SK-N-SH treated with all-trans-retinoic acid at 6 μM for 48 hours (cell line): ENCODE results near the gene CEP295NL.

ENCODE experiments used
- ATAC-seq: fragments of 200-7000 bp; cut with Tn5 transposase; 3 replicates; pipeline ENCODE4 v1.9.1; 2020; ENCODE audit warnings: mild to moderate bottlenecking, moderate library complexity
- ARNTL ChIP-seq: fragments of 450-650 bp; formaldehyde crosslinking; IDR thresholded peaks from 2 replicates; pipeline ENCODE4 v1.5.0; 2020; ENCODE audit warnings: low read depth, mild to moderate bottlenecking, moderate library complexity, borderline replicate concordance
- BACH2 ChIP-seq: fragments of 250-450 bp; sonication (Bioruptor Pico); IDR thresholded peaks from 2 replicates; pipeline ENCODE4 v1.9.0; 2021; ENCODE audit warnings: mild to moderate bottlenecking, borderline replicate concordance
- CSDC2 ChIP-seq: fragments of 250-450 bp; sonication (Bioruptor Pico); IDR thresholded peaks from 2 replicates; pipeline ENCODE4 v1.5.0; 2020; ENCODE audit warnings: mild to moderate bottlenecking, moderate library complexity
- GLIS3 ChIP-seq: fragments of 250-450 bp; sonication (Bioruptor Pico); IDR thresholded peaks from 2 replicates; pipeline ENCODE4 v1.5.0; 2020; ENCODE audit warnings: mild to moderate bottlenecking, moderate library complexity
- ISL1 ChIP-seq: fragments of 250-450 bp; sonication (Bioruptor Pico); IDR thresholded peaks from 2 replicates; pipeline ENCODE4 v2.1.2; 2022; ENCODE audit warnings: mild to moderate bottlenecking, moderate library complexity
- RARB ChIP-seq: fragments of 250-450 bp; sonication (Bioruptor Pico); IDR thresholded peaks from 2 replicates; pipeline ENCODE4 v1.8.0; 2021; ENCODE audit warnings: mild to moderate bottlenecking, moderate library complexity
- SNAI2 ChIP-seq: fragments of 250-450 bp; sonication (Bioruptor Pico); IDR thresholded peaks from 2 replicates; pipeline ENCODE4 v1.5.0; 2020; ENCODE audit warnings: mild to moderate bottlenecking, moderate library complexity
- TCF4 ChIP-seq: fragments of 250-450 bp; sonication (Bioruptor Pico); IDR thresholded peaks from 2 replicates; pipeline ENCODE4 v1.8.0; 2021; ENCODE audit warnings: mild to moderate bottlenecking, moderate library complexity, borderline replicate concordance
- TOX ChIP-seq: fragments of 250-450 bp; sonication (Bioruptor Pico); IDR thresholded peaks from 2 replicates; pipeline ENCODE4 v1.8.0; 2021; ENCODE audit warnings: mild to moderate bottlenecking, moderate library complexity, borderline replicate concordance
- ZC3H10 ChIP-seq: fragments of 250-450 bp; sonication (Bioruptor Pico); IDR thresholded peaks from 2 replicates; pipeline ENCODE4 v1.5.1; 2021; ENCODE audit warnings: mild to moderate bottlenecking, moderate library complexity
- ZFP3 ChIP-seq: fragments of 250-450 bp; sonication (Bioruptor Pico); IDR thresholded peaks from 2 replicates; pipeline ENCODE4 v1.5.0; 2020; ENCODE audit warnings: mild to moderate bottlenecking, moderate library complexity
- ZFP30 ChIP-seq: fragments of 450-650 bp; formaldehyde crosslinking; IDR thresholded peaks from 2 replicates; pipeline ENCODE4 v1.5.0; 2022; ENCODE audit warnings: mild to moderate bottlenecking, moderate library complexity
- ZNF565 ChIP-seq: fragments of 450-650 bp; formaldehyde crosslinking; conservative IDR thresholded peaks from 2 replicates; pipeline ENCODE4 v1.5.0; 2020; ENCODE audit warnings: low read depth, mild to moderate bottlenecking, moderate library complexity
- ZNF70 ChIP-seq: fragments of 450-650 bp; formaldehyde crosslinking; IDR thresholded peaks from 2 replicates; pipeline ENCODE4 v1.5.0; 2020; ENCODE audit warnings: mild to moderate bottlenecking, moderate library complexity
- ZNF8 ChIP-seq: fragments of 450-650 bp; formaldehyde crosslinking; IDR thresholded peaks from 2 replicates; pipeline ENCODE4 v1.5.0; 2020; ENCODE audit warnings: mild to moderate bottlenecking, moderate library complexity
- TF ChIP-seq, protein P1 (sequence below): fragments of 250-450 bp; sonication (Bioruptor Pico); IDR thresholded peaks from 2 replicates; pipeline ENCODE4 v1.8.0; 2020; ENCODE audit warnings: mild to moderate bottlenecking, moderate library complexity, borderline replicate concordance
- TF ChIP-seq, protein P2 (sequence below): fragments of 250-450 bp; sonication (Bioruptor Pico); IDR thresholded peaks from 2 replicates; pipeline ENCODE4 v1.5.1; 2021; ENCODE audit warnings: mild to moderate bottlenecking, moderate library complexity
- TF ChIP-seq, protein P3 (sequence below): fragments of 250-450 bp; sonication (Bioruptor Pico); IDR thresholded peaks from 2 replicates; pipeline ENCODE4 v1.5.1; 2020; ENCODE audit warnings: low read depth, mild to moderate bottlenecking, moderate library complexity

Gene CEP295NL

DNA sequence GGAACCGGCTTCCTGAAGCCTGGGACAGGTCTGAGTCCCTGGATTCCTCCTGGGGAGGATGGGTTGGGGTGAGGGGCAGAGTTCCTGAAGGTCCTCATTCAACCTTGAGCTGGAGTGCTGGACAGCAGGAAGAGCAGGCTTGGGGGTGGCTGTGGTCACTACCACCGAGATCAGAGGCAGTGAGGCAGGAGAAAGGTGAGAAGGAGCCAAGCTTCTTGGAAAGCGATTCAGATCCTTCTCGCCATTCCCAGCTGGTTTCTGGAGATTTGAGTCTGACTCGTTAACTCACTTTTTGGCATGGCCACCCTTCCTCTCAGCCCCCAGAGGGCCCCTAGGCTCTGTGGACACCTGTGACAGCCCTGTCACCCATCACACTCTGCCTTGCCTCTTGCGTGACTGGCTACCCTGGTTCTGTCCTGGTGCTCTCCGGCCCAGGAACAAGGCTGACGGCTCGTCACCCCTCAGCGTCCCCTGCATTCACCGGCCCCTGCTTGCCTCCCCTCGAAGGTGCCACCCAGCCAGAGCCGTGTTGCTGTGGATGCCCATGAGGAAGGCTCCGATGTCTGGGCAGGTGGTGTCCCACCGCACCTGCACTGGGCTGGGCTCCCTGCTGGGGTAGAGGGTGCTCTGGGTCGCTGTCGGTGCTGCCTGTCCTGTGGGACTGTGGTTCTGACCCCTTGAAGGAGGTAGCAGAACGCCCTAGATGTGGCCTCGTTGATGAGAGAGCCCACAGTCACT lies 31.8 kb upstream of the CEP295NL start:
- ATAC-seq: no peak
- TF ChIP-seq, protein P1, sequence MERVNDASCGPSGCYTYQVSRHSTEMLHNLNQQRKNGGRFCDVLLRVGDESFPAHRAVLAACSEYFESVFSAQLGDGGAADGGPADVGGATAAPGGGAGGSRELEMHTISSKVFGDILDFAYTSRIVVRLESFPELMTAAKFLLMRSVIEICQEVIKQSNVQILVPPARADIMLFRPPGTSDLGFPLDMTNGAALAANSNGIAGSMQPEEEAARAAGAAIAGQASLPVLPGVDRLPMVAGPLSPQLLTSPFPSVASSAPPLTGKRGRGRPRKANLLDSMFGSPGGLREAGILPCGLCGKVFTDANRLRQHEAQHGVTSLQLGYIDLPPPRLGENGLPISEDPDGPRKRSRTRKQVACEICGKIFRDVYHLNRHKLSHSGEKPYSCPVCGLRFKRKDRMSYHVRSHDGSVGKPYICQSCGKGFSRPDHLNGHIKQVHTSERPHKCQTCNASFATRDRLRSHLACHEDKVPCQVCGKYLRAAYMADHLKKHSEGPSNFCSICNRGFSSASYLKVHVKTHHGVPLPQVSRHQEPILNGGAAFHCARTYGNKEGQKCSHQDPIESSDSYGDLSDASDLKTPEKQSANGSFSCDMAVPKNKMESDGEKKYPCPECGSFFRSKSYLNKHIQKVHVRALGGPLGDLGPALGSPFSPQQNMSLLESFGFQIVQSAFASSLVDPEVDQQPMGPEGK (CRISPR knock-in tag): no peak
- TF ChIP-seq TOX (CRISPR knock-in tag) (no peak), ZFP30 (CRISPR knock-in tag) (0 out of 2 replicates have a peak, but pooled peaks have one; percentile 9)

DNA sequence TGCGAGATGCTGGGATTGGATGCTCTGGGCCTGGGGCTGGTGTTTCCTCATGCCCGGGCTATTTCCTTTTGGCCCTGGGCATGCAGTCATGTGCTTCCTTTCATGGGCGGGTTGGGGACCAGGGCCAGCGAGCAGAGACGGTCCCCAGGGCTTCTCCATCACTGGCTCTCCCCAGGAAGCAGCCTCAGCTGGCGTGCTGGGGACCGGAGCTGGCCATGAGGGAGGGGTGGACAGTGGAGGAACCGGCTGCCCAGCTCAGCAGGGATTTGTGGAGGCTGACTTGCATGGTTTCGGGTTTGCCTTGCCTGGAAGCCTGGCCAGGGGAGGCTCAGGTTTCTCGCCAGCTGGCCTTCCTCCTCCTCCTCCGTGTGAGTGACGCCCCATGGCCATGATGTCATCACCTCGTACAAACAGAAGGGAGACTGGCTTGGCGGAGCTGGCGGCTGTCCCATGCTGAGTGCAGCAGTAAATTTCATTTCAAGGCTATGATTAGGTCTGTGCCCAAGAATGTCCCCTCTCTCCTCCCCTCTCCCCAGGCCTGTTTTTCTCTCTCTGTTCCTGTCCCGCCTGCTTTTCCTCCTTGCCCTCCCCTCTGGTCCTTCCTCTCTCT lies 31.1 kb upstream of the CEP295NL start:
- peak; percentile 69 for ATAC-seq
- TF ChIP-seq ZFP3 (CRISPR knock-in tag) (0 out of 2 replicates have a peak, but pooled peaks have one; percentile 5), TCF4 (CRISPR knock-in tag) (peak; percentile 62; the same call in 1 of the 2 replicates), ARNTL (CRISPR knock-in tag) (no peak), ZFP30 (CRISPR knock-in tag) (0 out of 2 replicates have a peak, but pooled peaks have one; percentile 17), SNAI2 (CRISPR knock-in tag) (peak; percentile 68; the same call in 1 of the 2 replicates), ZNF70 (CRISPR knock-in tag) (no peak; the same call in 1 of the 2 replicates), ZNF565 (CRISPR knock-in tag) (no peak; the same call in 1 of the 2 replicates), ZNF8 (CRISPR knock-in tag) (no peak; the same call in 1 of the 2 replicates), CSDC2 (CRISPR knock-in tag) (no peak; the same call in 1 of the 2 replicates), ISL1 (CRISPR knock-in tag) (peak; percentile 71)
- TF ChIP-seq, protein P1 (CRISPR knock-in tag): no peak
- TF ChIP-seq, protein P2, sequence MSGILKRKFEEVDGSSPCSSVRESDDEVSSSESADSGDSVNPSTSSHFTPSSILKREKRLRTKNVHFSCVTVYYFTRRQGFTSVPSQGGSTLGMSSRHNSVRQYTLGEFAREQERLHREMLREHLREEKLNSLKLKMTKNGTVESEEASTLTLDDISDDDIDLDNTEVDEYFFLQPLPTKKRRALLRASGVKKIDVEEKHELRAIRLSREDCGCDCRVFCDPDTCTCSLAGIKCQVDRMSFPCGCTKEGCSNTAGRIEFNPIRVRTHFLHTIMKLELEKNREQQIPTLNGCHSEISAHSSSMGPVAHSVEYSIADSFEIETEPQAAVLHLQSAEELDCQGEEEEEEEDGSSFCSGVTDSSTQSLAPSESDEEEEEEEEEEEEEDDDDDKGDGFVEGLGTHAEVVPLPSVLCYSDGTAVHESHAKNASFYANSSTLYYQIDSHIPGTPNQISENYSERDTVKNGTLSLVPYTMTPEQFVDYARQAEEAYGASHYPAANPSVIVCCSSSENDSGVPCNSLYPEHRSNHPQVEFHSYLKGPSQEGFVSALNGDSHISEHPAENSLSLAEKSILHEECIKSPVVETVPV: 0 out of 2 replicates have a peak, but pooled peaks have one; percentile 19
- TF ChIP-seq, protein P3, sequence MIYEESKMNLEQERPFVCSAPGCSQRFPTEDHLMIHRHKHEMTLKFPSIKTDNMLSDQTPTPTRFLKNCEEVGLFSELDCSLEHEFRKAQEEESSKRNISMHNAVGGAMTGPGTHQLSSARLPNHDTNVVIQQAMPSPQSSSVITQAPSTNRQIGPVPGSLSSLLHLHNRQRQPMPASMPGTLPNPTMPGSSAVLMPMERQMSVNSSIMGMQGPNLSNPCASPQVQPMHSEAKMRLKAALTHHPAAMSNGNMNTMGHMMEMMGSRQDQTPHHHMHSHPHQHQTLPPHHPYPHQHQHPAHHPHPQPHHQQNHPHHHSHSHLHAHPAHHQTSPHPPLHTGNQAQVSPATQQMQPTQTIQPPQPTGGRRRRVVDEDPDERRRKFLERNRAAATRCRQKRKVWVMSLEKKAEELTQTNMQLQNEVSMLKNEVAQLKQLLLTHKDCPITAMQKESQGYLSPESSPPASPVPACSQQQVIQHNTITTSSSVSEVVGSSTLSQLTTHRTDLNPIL (CRISPR knock-in tag): peak; percentile 57; the same call in 1 of the 2 replicates

DNA sequence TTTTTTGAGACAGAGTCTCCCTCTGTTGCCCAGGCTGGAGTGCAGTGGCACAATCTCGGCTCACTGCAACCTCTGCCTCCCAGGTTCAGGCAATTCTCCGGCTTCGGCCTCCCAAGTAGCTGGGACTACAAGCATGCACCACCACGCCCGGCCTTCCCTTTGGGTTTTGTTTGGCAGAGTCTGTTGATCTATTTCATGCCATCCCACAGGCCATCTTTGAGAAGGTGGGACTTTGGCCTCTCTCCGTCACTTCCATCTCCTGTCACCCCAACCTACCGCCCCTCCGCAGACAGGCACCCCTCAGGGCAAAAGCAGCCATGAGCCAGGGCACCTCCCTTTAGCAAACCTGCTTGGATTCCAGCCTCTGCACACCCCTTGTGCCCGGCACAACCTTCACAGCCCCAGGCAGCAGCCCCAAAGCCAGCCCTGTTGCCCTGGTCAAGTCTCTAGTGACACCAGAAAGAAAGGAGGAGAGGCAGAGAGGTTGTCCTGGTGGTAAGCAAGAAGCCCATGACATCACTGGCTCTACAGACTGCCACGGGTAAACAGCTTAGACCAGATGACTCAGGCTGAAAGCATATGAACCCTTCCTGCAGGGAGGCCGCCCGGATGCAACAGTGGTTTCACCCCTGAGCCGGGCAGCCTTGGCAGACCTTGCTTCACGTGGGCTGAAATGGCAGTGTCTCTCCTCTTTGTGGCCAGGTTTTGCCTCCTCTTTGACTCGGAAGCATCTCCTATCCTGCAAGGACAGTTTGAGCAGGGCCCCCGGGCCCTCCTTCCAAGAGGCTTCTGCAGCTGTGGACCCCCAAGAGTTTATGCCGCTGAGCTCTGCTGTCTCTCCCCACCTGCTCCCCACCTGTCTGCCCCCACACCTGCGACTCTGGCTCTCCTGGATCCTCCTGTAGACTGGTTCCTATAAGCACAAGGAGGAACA lies 30.3 kb upstream of the CEP295NL start:
- peak; percentile 67 for ATAC-seq
- no peak for TF ChIP-seq BACH2 (CRISPR knock-in tag)
- TF ChIP-seq TOX (CRISPR knock-in tag): no peak
- no peak for TF ChIP-seq ZNF70 (CRISPR knock-in tag)
- TF ChIP-seq ZC3H10: 0 out of 2 replicates have a peak, but pooled peaks have one; percentile 38
- TF ChIP-seq RARB: no peak
- TF ChIP-seq GLIS3 (CRISPR knock-in tag): 0 out of 2 replicates have a peak, but pooled peaks have one; percentile 21
- peak; percentile 4; the same call in 1 of the 2 replicates for TF ChIP-seq ZFP3 (CRISPR knock-in tag)
- TF ChIP-seq ZFP30 (CRISPR knock-in tag): no peak
- TF ChIP-seq, protein P1 (CRISPR knock-in tag): 0 out of 2 replicates have a peak, but pooled peaks have one; percentile 9
- TF ChIP-seq, protein P3 (CRISPR knock-in tag): no peak
